Measurements from ENCODE around the gene PFKM.
A peak's percentile ranks its signal among the peaks of the same experiment; 100 is the strongest.

PFKM gene

GRCh38 chr12:48119078-48119833 is at the start of gene PFKM:
Gene PFKM, plus strand, starts transcription at chr12:48119364. Its CDS starts 3,411 bp downstream, at chr12:48122775.
- no peak for TF ChIP-seq CTCF (IDR thresholded peaks at IDR 0.05; ENCODE audit: poor library complexity, severe bottlenecking)
- Histone ChIP-seq H3K4me1 (ENCODE audit: insufficient read depth, poor library complexity, severe bottlenecking) (peaks cover 3% of the 10 kb centered on the region), H3K4me3 (ENCODE audit: severe bottlenecking) (peak within 1 kb of the TSS; percentile 60), H3K36me3 (ENCODE audit: low read depth) (peaks cover 20% of the 10 kb centered on the region), H3K27ac (ENCODE audit: poor library complexity, severe bottlenecking) (peak within 1 kb of the TSS; percentile 20), H3K27me3 (ENCODE audit: insufficient read depth, poor library complexity, severe bottlenecking) (no peaks in the 10 kb centered on the region), H3K9me3 (ENCODE audit: severe bottlenecking) (no peaks in the 10 kb centered on the region)
- ATAC-seq (ENCODE audit: low read depth) (peak; percentile 99), DNase-seq (ENCODE audit: low spot score) (peak; percentile 80)

- Histone ChIP-seq H3K4me3 (ENCODE audit: severe bottlenecking) (no peak overlapping the region), H3K36me3 (ENCODE audit: low read depth) (peaks cover 83% of the 10 kb centered on the region), H3K4me1 (ENCODE audit: insufficient read depth, poor library complexity, severe bottlenecking) (no peaks in the 10 kb centered on the region), H3K27ac (ENCODE audit: poor library complexity, severe bottlenecking) (no peak overlapping the region), H3K9me3 (ENCODE audit: severe bottlenecking) (no peaks in the 10 kb centered on the region), H3K27me3 (ENCODE audit: insufficient read depth, poor library complexity, severe bottlenecking) (no peaks in the 10 kb centered on the region)
- TF ChIP-seq CTCF (IDR thresholded peaks at IDR 0.05; ENCODE audit: poor library complexity, severe bottlenecking), result no peak
- ATAC-seq (ENCODE audit: low read depth) (no peak), DNase-seq (ENCODE audit: low spot score) (no peak)
Observed at GRCh38 chr12:48070033-48070432, 49.1 kb upstream of the PFKM start.

GRCh38 chr12:48070731-48071130 is 48.4 kb upstream of the PFKM start:
- DNase-seq (ENCODE audit: low spot score) (no peak), ATAC-seq (ENCODE audit: low read depth) (no peak)
- Histone ChIP-seq H3K27ac (ENCODE audit: poor library complexity, severe bottlenecking) (no peak overlapping the region), H3K4me3 (ENCODE audit: severe bottlenecking) (no peak overlapping the region), H3K9me3 (ENCODE audit: severe bottlenecking) (no peaks in the 10 kb centered on the region), H3K27me3 (ENCODE audit: insufficient read depth, poor library complexity, severe bottlenecking) (no peaks in the 10 kb centered on the region), H3K36me3 (ENCODE audit: low read depth) (peaks cover 78% of the 10 kb centered on the region), H3K4me1 (ENCODE audit: insufficient read depth, poor library complexity, severe bottlenecking) (no peaks in the 10 kb centered on the region)
- no peak for TF ChIP-seq CTCF (IDR thresholded peaks at IDR 0.05; ENCODE audit: poor library complexity, severe bottlenecking)

GRCh38 chr12:48071808-48072207 is 47.4 kb upstream of the PFKM start:
- no peak overlapping the region for H3K4me3 ChIP-seq (ENCODE audit: severe bottlenecking)
- no peak for ATAC-seq (ENCODE audit: low read depth)
- no peaks in the 10 kb centered on the region for H3K9me3 ChIP-seq (ENCODE audit: severe bottlenecking)
- H3K27ac ChIP-seq (ENCODE audit: poor library complexity, severe bottlenecking), result no peak overlapping the region
- DNase-seq (ENCODE audit: low spot score), result no peak
- no peaks in the 10 kb centered on the region for H3K27me3 ChIP-seq (ENCODE audit: insufficient read depth, poor library complexity, severe bottlenecking)
- peaks cover 68% of the 10 kb centered on the region for H3K36me3 ChIP-seq (ENCODE audit: low read depth)
- no peaks in the 10 kb centered on the region for H3K4me1 ChIP-seq (ENCODE audit: insufficient read depth, poor library complexity, severe bottlenecking)
- TF ChIP-seq CTCF (IDR thresholded peaks at IDR 0.05; ENCODE audit: poor library complexity, severe bottlenecking), result no peak

GRCh38 chr12:48072266-48072665 is 46.9 kb upstream of the PFKM start:
- no peak for TF ChIP-seq CTCF (IDR thresholded peaks at IDR 0.05; ENCODE audit: poor library complexity, severe bottlenecking)

More at GRCh38 chr12:48072266-48072665, 46.9 kb upstream of the PFKM start:
- no peak overlapping the region for H3K27ac ChIP-seq (ENCODE audit: poor library complexity, severe bottlenecking)
- H3K4me3 ChIP-seq (ENCODE audit: severe bottlenecking), result no peak overlapping the region
- H3K36me3 ChIP-seq (ENCODE audit: low read depth), result peaks cover 66% of the 10 kb centered on the region
- H3K9me3 ChIP-seq (ENCODE audit: severe bottlenecking), result no peaks in the 10 kb centered on the region
- H3K27me3 ChIP-seq (ENCODE audit: insufficient read depth, poor library complexity, severe bottlenecking), result no peaks in the 10 kb centered on the region
- ATAC-seq (ENCODE audit: low read depth) (no peak), DNase-seq (ENCODE audit: low spot score) (no peak)
- H3K4me1 ChIP-seq (ENCODE audit: insufficient read depth, poor library complexity, severe bottlenecking), result no peaks in the 10 kb centered on the region

Measured in RWPE2 (cell line).